Measurements from ENCODE around the gene FBXO38.

DNA sequence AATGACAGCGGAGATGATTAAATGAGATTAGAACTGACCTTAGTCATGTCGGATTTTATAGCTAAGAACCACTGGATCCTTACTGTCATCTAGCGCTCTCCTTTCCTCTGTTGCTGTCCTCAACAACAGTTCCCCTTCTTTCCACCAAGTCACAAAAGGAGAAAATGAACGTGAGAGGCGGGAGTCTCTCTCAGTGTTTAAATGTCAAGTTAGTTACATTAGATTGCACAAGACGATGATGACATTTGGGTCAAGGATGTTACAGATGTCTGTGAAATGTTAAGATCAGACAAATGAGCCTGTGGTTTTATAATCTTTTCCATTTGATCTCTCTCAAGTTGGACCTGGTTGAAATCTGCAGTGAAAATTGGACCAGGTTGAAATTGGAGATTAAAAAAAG is 53.5 kb downstream of the FBXO38 start:
- TF ChIP-seq, protein P1, sequence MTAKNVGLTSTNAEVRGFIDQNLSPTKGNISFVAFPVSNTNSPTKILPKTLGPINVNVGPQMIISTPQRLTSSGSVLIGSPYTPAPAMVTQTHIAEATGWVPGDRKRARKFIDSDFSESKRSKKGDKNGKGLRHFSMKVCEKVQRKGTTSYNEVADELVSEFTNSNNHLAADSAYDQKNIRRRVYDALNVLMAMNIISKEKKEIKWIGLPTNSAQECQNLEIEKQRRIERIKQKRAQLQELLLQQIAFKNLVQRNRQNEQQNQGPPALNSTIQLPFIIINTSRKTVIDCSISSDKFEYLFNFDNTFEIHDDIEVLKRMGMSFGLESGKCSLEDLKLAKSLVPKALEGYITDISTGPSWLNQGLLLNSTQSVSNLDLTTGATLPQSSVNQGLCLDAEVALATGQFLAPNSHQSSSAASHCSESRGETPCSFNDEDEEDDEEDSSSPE (CRISPR knock-in tag; IDR thresholded peaks at IDR 0.05), result no peak
- TF ChIP-seq SATB2 (CRISPR knock-in tag; IDR thresholded peaks at IDR 0.05) (no peak), ZNF274 (CRISPR knock-in tag; IDR thresholded peaks at IDR 0.05) (no peak), RXRB (CRISPR knock-in tag; IDR thresholded peaks at IDR 0.05; ENCODE audit: borderline replicate concordance) (no peak), HMG20A (CRISPR knock-in tag; IDR thresholded peaks at IDR 0.05; ENCODE audit: borderline replicate concordance) (no peak), POLR2AphosphoS5 (IDR thresholded peaks at IDR 0.05; ENCODE audit: low read depth, low read length) (no peak)
- TF ChIP-seq, protein P2, sequence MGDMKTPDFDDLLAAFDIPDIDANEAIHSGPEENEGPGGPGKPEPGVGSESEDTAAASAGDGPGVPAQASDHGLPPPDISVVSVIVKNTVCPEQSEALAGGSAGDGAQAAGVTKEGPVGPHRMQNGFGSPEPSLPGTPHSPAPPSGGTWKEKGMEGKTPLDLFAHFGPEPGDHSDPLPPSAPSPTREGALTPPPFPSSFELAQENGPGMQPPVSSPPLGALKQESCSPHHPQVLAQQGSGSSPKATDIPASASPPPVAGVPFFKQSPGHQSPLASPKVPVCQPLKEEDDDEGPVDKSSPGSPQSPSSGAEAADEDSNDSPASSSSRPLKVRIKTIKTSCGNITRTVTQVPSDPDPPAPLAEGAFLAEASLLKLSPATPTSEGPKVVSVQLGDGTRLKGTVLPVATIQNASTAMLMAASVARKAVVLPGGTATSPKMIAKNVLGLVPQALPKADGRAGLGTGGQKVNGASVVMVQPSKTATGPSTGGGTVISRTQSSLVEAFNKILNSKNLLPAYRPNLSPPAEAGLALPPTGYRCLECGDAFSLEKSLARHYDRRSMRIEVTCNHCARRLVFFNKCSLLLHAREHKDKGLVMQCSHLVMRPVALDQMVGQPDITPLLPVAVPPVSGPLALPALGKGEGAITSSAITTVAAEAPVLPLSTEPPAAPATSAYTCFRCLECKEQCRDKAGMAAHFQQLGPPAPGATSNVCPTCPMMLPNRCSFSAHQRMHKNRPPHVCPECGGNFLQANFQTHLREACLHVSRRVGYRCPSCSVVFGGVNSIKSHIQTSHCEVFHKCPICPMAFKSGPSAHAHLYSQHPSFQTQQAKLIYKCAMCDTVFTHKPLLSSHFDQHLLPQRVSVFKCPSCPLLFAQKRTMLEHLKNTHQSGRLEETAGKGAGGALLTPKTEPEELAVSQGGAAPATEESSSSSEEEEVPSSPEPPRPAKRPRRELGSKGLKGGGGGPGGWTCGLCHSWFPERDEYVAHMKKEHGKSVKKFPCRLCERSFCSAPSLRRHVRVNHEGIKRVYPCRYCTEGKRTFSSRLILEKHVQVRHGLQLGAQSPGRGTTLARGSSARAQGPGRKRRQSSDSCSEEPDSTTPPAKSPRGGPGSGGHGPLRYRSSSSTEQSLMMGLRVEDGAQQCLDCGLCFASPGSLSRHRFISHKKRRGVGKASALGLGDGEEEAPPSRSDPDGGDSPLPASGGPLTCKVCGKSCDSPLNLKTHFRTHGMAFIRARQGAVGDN (CRISPR knock-in tag; IDR thresholded peaks at IDR 0.05), result no peak

Measured in HepG2 (cell line).